Fibroblast of villous mesenchyme (primary cell): Measurements from ENCODE around the gene FAM162A. TPM values are rescaled to one million over a fixed set of nuclear protein-coding genes. Genes with fewer than 3 reads are reported as not detected.

Experiments used
- DNase-seq: peaks from one replicate; pipeline ENCODE4 v3.0.0-alpha.2; 2010; ENCODE audit warnings: low read depth
- H3K4me3 ChIP-seq: 2 replicates; pipeline ENCODE4 v1.5.1; 2011; ENCODE audit warnings: low read depth, mild to moderate bottlenecking, low read length
- CTCF ChIP-seq: IDR thresholded peaks from 2 replicates; pipeline ENCODE4 v1.5.1; 2012; ENCODE audit warnings: low read depth, mild to moderate bottlenecking, low read length; ENCODE audit not compliant: insufficient read depth
- small RNA-seq: library from RNA; depleted of rRNA; stranded (forward); fragments of <200 nt; gene quantifications from one replicate; pipeline ENCODE3, GENCODE V24; 2012
- total RNA-seq: library from RNA; depleted of rRNA; stranded (reverse); fragments of >200 nt; gene quantifications from 2 replicates; pipeline ENCODE4 v1.2.3, GENCODE V29; 2012

Gene FAM162A
- total RNA-seq, 1 donor, result 7.3 TPM

DNA sequence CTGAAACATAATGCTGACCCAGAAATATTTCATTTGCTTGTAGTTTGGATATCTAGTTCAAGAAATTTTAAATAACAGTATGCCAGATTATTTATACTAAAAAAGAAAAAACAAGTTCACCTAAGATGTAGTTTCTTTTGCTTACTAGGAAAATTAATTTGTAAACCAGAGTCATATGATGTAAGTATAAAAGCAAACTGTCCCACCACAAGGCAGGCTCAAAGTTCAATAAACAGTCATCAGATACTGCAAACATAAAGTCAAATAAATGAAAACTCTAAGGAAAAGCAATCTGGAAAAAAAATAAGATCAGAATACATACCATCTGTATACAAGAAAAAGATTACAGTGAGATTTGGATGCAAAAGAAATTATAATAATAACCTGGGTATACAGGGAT, 72.1 kb downstream of the FAM162A start:
- H3K4me3 ChIP-seq, result no peak overlapping the region
- no peak for DNase-seq
- TF ChIP-seq CTCF, result no peak

GRCh38 chr3:122457706-122458105, 73.7 kb downstream of the FAM162A start:
- no peak for DNase-seq
- TF ChIP-seq CTCF, result no peak
- H3K4me3 ChIP-seq, result no peak overlapping the region

DNA sequence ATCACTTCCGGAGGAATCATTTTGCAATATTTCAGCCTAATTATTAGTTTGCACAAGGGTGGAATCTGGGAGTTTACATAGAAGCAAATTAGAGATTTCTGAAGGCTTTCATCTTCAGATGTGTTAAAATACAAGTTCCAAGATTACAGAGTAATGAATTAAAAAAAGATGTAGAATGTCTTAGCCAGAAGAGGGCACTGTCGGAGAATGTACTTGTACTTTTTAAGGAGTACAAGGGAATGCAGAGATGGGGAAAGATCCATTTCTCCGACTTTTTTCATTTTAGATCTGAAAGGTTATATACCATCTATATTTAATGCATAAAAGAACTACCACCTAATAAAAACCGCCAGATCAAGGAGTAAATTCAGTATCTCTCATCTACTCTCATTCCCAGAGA, 75.0 kb downstream of the FAM162A start:
- TF ChIP-seq CTCF, result peak; percentile 48
- peak; percentile 75 for DNase-seq

DNA sequence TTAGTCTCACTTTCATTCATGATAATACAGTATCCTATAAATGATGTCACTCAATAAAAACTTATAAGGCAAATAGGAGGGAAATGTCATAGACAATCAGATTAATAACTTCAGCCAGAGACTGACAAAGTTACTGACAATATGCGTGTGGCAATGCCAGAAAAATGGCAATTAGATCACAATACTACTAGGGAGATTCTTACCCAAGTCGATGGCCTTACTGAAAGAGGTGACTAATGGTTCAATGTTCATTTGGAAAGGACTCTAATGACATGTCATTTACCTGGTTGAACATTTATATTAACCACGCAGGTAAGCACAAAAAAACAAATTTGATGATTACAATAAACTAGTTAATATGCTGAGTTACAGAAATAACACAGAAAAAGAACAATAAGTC, 77.8 kb downstream of the FAM162A start:
- H3K4me3 ChIP-seq, result no peak overlapping the region
- DNase-seq, result no peak
- TF ChIP-seq CTCF, result no peak

More for the DNA sequence above, 75.0 kb downstream of the FAM162A start:
- H3K4me3 ChIP-seq, result no peak overlapping the region

Small RNA genes lying within 50 kb of the gene (small RNA-seq; reads per million reads assigned to genes)
- not detected for gene AC083798.1

Other genes starting within 250 kb of the FAM162A start
- gene CASR, start 200.5 kb upstream of the FAM162A start, total RNA-seq, result not detected in 2 replicates
- 0.32 TPM in 1 of 2 replicates, not detected in the other for gene CSTA, start 58.9 kb upstream of the FAM162A start, total RNA-seq
- gene MIX23, start 951 bp upstream of the FAM162A start, total RNA-seq, result 29.0 and 36.3 TPM in 2 replicates
- gene WDR5B, start 31.9 kb downstream of the FAM162A start, total RNA-seq, result 5.2 and 6.9 TPM in 2 replicates
- 32.2 and 44.0 TPM in 2 replicates for gene KPNA1, start 130.8 kb downstream of the FAM162A start, total RNA-seq
- gene PARP9, start 180.1 kb downstream of the FAM162A start, total RNA-seq, result 21.3 and 34.5 TPM in 2 replicates
- gene DTX3L, start 180.2 kb downstream of the FAM162A start, total RNA-seq, result 25.1 and 36.7 TPM in 2 replicates
- gene PARP15, start 193.5 kb downstream of the FAM162A start, total RNA-seq, result under 0.01 TPM in 2 replicates